ENCODE results near the gene MS4A1.
"Not testable (repeated sequence)": the region's sequence is repeated elsewhere in the genome, so short reads cannot be mapped to it uniquely, and the experiment has no call there.

The MS4A1 gene

DNA sequence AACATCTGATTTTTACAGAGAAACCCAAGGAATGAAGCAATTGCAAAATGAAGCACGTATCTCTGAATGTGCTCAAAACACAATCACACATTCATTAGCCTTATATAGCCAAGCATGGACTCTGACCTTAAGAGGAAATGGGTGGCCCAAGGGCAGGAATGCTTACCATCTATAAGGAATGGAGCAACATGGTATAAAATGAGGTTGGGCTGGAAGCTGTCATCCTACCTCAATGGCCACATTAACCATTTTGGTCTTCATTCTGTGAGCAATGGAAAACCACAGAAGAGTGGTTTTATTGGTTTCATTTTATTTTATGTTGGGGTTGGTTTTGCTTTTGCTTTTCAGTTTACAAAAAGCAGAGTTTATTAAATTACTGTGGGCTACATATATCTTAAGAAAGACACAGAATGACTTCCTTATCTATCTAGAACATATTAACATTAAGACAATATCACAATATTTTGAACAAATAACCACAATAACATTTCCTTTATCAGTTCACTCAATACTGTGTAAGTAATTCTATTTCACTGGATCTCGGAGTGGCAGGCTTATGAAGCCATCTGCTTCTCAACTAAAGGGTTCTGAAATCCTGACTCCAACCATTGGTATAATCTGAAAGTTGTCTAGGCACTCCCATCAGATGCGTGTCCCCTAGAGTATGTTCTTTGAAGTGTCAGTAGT lies 48.7 kb downstream of the MS4A1 start:
- no peak for DNase-seq (ENCODE audit: low read depth)

DNA sequence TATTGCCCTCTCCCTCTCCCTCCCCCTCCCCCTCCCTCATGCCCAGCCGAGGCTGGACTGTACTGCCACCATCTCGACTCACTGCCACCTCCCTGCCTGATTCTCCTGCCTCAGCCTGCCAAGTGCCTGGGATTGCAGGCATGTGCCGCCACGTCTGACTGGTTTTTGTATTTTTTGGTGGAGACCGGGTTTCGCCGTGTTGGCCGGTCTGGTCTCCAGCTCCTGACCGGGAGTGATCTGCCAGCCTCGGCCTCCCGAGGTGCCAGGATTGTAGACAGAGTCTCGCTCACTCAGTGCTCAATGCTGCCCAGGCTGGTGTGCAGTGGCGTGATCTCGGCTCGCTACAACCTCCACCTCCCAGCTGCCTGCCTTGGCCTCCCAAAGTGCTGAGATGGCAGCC lies 54.0 kb downstream of the MS4A1 start:
- not testable (repeated sequence) for DNase-seq (ENCODE audit: low read depth)

DNA sequence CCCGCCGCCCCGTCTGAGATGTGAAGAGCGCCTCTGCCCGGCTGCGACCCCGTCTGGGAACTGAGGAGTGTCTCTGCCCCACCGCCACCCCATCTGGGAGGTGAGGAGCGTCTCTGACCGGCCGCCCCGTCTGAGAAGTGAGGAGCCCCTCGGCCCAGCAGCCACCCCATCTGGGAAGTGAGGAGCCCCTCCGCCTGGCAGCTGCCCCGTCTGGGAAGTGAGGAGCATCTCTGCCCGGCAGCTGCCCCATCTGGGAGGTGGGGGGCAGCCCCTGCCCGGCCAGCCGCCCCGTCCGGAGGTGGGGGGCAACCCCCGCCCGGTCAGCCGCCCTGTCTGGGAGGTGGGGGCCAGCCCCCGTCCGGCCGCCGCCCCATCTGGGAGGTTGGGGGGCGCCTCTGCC lies 54.6 kb downstream of the MS4A1 start:
- not testable (repeated sequence) for DNase-seq (ENCODE audit: low read depth)

DNA sequence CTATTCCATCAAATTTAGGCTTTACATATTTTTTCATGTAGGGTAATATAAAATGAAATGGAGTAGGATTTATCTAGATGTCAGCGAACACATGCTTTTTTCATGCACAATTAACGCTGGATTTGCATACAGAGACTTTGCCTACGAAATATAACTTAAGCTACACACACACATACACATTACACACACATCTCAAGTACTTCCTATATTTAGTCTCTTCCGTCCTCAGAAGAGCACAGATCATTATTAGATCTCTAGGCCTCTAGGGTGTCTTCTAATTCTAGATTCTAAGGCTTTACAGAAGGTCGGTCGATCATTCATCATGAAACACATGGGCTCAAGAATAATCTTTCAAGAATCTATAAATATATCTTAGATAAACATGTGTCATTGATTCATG lies 55.7 kb downstream of the MS4A1 start:
- DNase-seq (ENCODE audit: low read depth): no peak

DNA sequence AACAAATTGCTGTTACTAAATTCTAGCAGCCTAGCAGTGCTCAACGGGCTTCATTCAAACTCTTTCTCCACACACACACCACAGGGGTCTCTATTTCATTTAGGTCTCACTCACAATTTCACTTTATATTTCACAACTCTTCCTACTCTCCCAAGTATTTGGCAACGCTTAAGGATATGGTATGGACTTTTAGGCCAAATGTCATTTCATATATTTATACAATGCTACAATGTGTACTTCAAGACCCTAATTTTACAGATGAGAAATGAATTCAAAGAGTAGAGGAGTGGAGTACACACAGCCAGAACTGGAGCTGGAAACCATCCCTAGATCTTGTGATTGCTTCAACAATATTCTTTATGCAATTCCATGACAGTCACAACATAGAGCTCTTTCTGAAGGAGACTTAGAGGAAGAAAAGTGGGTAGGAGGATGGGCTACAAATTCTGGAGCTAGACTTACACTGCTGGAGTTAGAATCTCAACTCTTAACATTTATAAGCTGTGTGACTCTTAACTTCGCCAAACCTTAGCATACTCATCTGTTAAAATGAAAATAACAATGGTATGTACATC lies 57.1 kb downstream of the MS4A1 start:
- no peak for DNase-seq (ENCODE audit: low read depth)

DNA sequence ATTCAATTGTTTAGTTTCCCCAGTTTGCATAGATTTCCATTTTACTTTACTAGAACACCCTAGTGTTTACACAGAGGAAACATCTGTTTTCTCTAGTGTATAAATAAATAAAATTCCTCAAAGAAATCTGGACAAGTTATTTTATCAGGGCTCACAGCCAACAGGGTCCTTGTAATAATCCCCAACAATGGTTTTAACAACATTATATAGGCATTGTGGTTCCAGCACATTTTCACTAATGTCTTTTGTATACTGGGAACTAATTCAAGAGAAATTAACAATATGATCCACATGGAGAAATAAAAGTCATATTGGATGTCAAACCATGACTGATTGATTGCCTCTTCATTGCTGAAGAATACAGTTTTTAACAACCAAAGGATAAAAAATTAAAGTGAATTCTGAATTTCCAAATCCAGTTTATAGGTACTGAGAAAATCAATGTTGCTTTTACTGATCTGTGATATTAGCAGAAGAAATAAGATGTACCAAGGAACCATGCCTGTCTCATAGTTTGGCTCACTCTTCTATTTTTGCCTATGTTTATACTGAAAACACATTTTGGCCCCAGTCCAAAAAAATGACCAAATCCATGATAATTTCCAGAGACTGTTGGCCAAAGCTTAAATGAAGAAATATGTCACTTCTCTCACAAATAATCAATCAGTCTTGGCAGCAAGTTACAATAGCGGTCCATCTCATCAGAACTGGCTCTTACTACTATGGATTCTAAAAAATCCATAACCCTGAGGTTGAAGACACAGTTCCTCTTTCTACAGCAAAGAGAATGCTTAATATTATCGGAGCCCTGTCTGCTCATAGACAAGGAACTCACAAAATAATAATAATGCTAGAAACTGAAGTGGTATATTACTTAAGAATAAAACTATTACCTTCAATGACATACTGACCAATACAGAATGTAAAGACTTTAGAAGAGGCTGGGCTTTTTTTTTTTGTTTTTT lies 58.1 kb downstream of the MS4A1 start:
- DNase-seq (ENCODE audit: low read depth): no peak

DNA sequence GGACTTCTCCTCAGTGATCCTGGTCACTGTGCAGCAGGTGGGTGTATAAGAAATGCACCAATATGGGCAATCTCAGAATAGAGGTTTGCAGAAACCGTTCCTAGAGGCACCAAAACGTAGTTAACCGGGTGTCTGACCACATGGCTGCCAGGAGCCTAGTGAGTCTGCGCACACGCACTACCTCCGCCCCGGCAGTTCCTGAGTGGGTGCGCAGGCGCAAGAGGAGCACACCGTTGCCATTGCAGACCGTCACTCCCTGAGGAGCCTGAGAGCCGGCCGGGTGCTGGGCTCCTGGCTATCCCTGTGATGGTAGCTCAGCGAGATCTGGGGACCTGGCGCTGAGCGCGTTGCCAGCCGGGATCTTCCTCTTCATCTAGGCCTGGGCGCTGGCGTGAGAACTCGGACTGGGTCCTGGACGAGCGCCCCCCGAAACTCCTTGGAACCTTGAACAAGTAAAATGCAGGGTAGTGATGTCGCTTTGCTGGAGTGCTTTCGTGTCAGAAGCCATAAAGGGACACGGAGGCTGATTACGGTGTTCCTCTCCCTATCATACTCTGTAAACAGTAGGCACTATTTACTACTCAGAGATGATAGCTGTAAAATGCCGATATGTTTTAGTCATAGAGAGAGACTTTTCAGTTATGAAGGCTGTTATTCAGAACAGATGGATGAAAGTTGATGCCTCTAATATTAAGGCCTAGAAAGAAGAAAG lies 59.7 kb downstream of the MS4A1 start, which contains the start of gene MS4A13:
MS4A13 (plus strand) TSS at position 249 of the 712 bp plus-strand sequence. CDS start 2,692 bp downstream, outside the sequence.
- no peak for DNase-seq (ENCODE audit: low read depth)
